Neural cell (in vitro differentiated cells): Measurements from ENCODE around the gene NTN3. TPM values are rescaled to one million over a fixed set of nuclear protein-coding genes. Genes with fewer than 3 reads are reported as not detected.

Experiments used
- H2AFZ ChIP-seq: fragments of 200-600, 300-800 bp; sonication (generic), shearing (Covaris generic); 2 replicates; pipeline ENCODE4 v1.6.0; 2014; ENCODE audit warnings: low read depth, mild to moderate bottlenecking, antibody characterized with exemption, low read length, moderate library complexity
- H3F3A ChIP-seq: fragments of 200-600 bp; shearing (Covaris generic); 2 replicates; pipeline ENCODE4 v1.6.1; 2016; ENCODE audit warnings: mild to moderate bottlenecking, moderate library complexity, mixed read lengths, antibody characterized with exemption, low read length; ENCODE audit not compliant: insufficient read depth, poor library complexity, severe bottlenecking
- H3K27ac ChIP-seq: fragments of 200-600, 300-800 bp; sonication (generic), shearing (Covaris generic); 2 replicates; pipeline ENCODE4 v1.5.1; 2014; ENCODE audit warnings: mild to moderate bottlenecking, low read length, moderate library complexity
- H3K27me3 ChIP-seq: fragments of 300-800, 200-600 bp; sonication (generic), shearing (Covaris generic); 2 replicates; pipeline ENCODE4 v1.6.0; 2014; ENCODE audit warnings: mild to moderate bottlenecking, low read depth, low read length, moderate library complexity; ENCODE audit not compliant: insufficient read depth
- H3K36me3 ChIP-seq: fragments of 300-800, 200-600 bp; sonication (generic), shearing (Covaris generic); 2 replicates; pipeline ENCODE4 v1.5.1; 2014; ENCODE audit warnings: mild to moderate bottlenecking, antibody characterized with exemption, low read length, moderate library complexity; ENCODE audit not compliant: insufficient read depth
- H3K4me2 ChIP-seq: fragments of 300-800, 200-600 bp; sonication (generic), shearing (Covaris generic); 2 replicates; pipeline ENCODE4 v1.6.0; 2014; ENCODE audit warnings: mild to moderate bottlenecking, low read length
- H3K4me3 ChIP-seq: fragments of 300-800, 200-600 bp; sonication (generic), shearing (Covaris generic); 2 replicates; pipeline ENCODE4 v1.5.1; 2014; ENCODE audit warnings: mild to moderate bottlenecking, low read length, moderate library complexity
- H3K79me2 ChIP-seq: fragments of 200-600 bp; shearing (Covaris generic); replicated peaks from 2 replicates; pipeline ENCODE4 v1.6.0; 2014; ENCODE audit warnings: mild to moderate bottlenecking, low read length, moderate library complexity; ENCODE audit not compliant: insufficient read depth
- H3K9ac ChIP-seq: fragments of 300-800, 200-600 bp; sonication (generic), shearing (Covaris generic); 2 replicates; pipeline ENCODE4 v1.6.1; 2016; ENCODE audit warnings: mild to moderate bottlenecking, low read length, mixed read lengths
- H3K9me2 ChIP-seq: fragments of 200-600 bp; shearing (Covaris generic); 2 replicates; pipeline ENCODE4 v1.6.1; 2016; ENCODE audit warnings: mild to moderate bottlenecking, low read length, mixed read lengths; ENCODE audit not compliant: insufficient read depth
- H3K9me3 ChIP-seq: fragments of 200-600, 300-800 bp; sonication (generic), shearing (Covaris generic); 2 replicates; pipeline ENCODE4 v1.6.1; 2016; ENCODE audit warnings: mild to moderate bottlenecking, mixed run types, low read length, moderate library complexity, mixed read lengths
- H4K20me1 ChIP-seq: fragments of 200-600 bp; shearing (Covaris generic); 2 replicates; pipeline ENCODE4 v1.6.1; 2016; ENCODE audit warnings: mild to moderate bottlenecking, mixed run types; ENCODE audit not compliant: insufficient read depth
- EP300 ChIP-seq: fragments of 450-650 bp; conservative IDR thresholded peaks from 2 replicates; pipeline ENCODE4 v1.6.1; 2014; ENCODE audit warnings: antibody characterized with exemption, mild to moderate bottlenecking, moderate library complexity; ENCODE audit not compliant: poor library complexity, severe bottlenecking
- EZH2 ChIP-seq: fragments of 200-600, 300-800 bp; shearing (Covaris generic), sonication (generic); IDR thresholded peaks from 2 replicates; pipeline ENCODE4 v1.6.1; 2014; ENCODE audit warnings: antibody characterized with exemption, low read length, borderline replicate concordance, mild to moderate bottlenecking; ENCODE audit not compliant: insufficient read depth, poor library complexity, severe bottlenecking
- MXI1 ChIP-seq: fragments of 450-650 bp; conservative IDR thresholded peaks from 2 replicates; pipeline ENCODE4 v1.6.1; 2014; ENCODE audit warnings: antibody characterized with exemption, mild to moderate bottlenecking; ENCODE audit not compliant: poor library complexity, severe bottlenecking
- POLR2AphosphoS5 ChIP-seq: IDR thresholded peaks from 2 replicates; pipeline ENCODE4 v1.6.1; 2012
- RAD21 ChIP-seq: fragments of 450-650 bp; conservative IDR thresholded peaks from 2 replicates; pipeline ENCODE4 v1.6.1; 2014; ENCODE audit warnings: antibody characterized with exemption, mild to moderate bottlenecking, moderate library complexity
- SMC3 ChIP-seq: fragments of 450-650 bp; conservative IDR thresholded peaks from 2 replicates; pipeline ENCODE4 v1.6.1; 2014; ENCODE audit warnings: antibody characterized with exemption, mild to moderate bottlenecking, moderate library complexity; ENCODE audit not compliant: poor library complexity
- TAF1 ChIP-seq: IDR thresholded peaks from 2 replicates; pipeline ENCODE4 v1.6.1; 2012; ENCODE audit warnings: low read depth
- polyA plus RNA-seq: library from polyadenylated mRNA; depleted of rRNA; stranded (reverse); fragments of >200 nt; gene quantifications from 2 replicates; pipeline ENCODE4 v1.2.3, GENCODE V29; 2014
- TF ChIP-seq, protein P1 (sequence below): fragments of 450-650 bp; IDR thresholded peaks from 2 replicates; pipeline ENCODE4 v1.5.1; 2014; ENCODE audit warnings: antibody characterized with exemption, mild to moderate bottlenecking, moderate library complexity; ENCODE audit not compliant: poor library complexity, severe bottlenecking
- TF ChIP-seq, protein P2 (sequence below): IDR thresholded peaks from 2 replicates; pipeline ENCODE4 v1.6.1; 2012; ENCODE audit warnings: borderline replicate concordance

NTN3 gene
- polyA plus RNA-seq, 1 donor from 2014 or later = 1.2 TPM

DNA sequence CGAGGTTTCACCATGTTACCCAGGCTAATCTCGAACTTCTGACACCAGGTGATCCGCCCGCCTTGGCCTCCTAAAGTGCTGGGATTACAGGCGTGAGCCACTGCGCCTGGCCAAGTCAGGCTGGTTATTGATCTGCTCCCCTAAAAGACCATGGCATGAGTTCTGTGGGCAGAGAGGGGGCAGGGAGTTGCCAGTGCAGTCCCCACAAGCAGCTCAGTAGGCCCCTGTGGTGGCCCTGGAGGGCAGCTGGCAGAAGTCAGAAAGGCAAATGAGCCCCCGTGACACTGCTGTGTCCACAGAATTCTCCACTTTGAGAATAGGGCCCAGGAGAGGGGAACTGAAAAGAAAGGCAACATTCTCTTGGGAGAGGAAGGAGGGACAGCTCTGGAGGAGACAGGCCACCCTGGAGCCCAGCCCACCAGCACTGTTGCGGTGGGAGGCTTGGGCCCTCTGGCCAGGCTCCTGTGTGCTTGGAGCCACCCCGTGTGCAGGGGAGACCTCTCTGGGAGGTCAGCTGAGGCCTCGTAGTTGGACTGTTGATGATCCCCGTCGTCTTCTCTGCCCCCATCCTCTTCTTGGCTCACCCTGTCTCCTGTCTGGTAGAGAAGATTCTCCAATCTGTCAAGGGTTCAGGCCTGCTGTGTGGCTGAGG is 47.0 kb downstream of the NTN3 start:
- no peaks in the 10 kb centered on the region for H3F3A ChIP-seq
- H3K36me3 ChIP-seq = no peaks in the 10 kb centered on the region
- H2AFZ ChIP-seq = no peak overlapping the region
- peaks cover 39% of the 10 kb centered on the region for H4K20me1 ChIP-seq
- no peak overlapping the region for H3K4me3 ChIP-seq
- no peak overlapping the region for H3K9ac ChIP-seq
- peaks cover 52% of the 10 kb centered on the region for H3K79me2 ChIP-seq
- TF ChIP-seq EP300 (no peak), MXI1 (no peak), SMC3 (no peak), TAF1 (no peak), EZH2 (no peak), RAD21 (no peak), POLR2AphosphoS5 (no peak)
- TF ChIP-seq, protein P1, sequence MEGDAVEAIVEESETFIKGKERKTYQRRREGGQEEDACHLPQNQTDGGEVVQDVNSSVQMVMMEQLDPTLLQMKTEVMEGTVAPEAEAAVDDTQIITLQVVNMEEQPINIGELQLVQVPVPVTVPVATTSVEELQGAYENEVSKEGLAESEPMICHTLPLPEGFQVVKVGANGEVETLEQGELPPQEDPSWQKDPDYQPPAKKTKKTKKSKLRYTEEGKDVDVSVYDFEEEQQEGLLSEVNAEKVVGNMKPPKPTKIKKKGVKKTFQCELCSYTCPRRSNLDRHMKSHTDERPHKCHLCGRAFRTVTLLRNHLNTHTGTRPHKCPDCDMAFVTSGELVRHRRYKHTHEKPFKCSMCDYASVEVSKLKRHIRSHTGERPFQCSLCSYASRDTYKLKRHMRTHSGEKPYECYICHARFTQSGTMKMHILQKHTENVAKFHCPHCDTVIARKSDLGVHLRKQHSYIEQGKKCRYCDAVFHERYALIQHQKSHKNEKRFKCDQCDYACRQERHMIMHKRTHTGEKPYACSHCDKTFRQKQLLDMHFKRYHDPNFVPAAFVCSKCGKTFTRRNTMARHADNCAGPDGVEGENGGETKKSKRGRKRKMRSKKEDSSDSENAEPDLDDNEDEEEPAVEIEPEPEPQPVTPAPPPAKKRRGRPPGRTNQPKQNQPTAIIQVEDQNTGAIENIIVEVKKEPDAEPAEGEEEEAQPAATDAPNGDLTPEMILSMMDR = no peak
- TF ChIP-seq, protein P2, sequence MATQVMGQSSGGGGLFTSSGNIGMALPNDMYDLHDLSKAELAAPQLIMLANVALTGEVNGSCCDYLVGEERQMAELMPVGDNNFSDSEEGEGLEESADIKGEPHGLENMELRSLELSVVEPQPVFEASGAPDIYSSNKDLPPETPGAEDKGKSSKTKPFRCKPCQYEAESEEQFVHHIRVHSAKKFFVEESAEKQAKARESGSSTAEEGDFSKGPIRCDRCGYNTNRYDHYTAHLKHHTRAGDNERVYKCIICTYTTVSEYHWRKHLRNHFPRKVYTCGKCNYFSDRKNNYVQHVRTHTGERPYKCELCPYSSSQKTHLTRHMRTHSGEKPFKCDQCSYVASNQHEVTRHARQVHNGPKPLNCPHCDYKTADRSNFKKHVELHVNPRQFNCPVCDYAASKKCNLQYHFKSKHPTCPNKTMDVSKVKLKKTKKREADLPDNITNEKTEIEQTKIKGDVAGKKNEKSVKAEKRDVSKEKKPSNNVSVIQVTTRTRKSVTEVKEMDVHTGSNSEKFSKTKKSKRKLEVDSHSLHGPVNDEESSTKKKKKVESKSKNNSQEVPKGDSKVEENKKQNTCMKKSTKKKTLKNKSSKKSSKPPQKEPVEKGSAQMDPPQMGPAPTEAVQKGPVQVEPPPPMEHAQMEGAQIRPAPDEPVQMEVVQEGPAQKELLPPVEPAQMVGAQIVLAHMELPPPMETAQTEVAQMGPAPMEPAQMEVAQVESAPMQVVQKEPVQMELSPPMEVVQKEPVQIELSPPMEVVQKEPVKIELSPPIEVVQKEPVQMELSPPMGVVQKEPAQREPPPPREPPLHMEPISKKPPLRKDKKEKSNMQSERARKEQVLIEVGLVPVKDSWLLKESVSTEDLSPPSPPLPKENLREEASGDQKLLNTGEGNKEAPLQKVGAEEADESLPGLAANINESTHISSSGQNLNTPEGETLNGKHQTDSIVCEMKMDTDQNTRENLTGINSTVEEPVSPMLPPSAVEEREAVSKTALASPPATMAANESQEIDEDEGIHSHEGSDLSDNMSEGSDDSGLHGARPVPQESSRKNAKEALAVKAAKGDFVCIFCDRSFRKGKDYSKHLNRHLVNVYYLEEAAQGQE = no peak
- H3K9me2 ChIP-seq = no peaks in the 10 kb centered on the region
- no peak overlapping the region for H3K4me2 ChIP-seq
- no peaks in the 10 kb centered on the region for H3K9me3 ChIP-seq
- H3K27ac ChIP-seq = no peak overlapping the region
- no peaks in the 10 kb centered on the region for H3K27me3 ChIP-seq

DNA sequence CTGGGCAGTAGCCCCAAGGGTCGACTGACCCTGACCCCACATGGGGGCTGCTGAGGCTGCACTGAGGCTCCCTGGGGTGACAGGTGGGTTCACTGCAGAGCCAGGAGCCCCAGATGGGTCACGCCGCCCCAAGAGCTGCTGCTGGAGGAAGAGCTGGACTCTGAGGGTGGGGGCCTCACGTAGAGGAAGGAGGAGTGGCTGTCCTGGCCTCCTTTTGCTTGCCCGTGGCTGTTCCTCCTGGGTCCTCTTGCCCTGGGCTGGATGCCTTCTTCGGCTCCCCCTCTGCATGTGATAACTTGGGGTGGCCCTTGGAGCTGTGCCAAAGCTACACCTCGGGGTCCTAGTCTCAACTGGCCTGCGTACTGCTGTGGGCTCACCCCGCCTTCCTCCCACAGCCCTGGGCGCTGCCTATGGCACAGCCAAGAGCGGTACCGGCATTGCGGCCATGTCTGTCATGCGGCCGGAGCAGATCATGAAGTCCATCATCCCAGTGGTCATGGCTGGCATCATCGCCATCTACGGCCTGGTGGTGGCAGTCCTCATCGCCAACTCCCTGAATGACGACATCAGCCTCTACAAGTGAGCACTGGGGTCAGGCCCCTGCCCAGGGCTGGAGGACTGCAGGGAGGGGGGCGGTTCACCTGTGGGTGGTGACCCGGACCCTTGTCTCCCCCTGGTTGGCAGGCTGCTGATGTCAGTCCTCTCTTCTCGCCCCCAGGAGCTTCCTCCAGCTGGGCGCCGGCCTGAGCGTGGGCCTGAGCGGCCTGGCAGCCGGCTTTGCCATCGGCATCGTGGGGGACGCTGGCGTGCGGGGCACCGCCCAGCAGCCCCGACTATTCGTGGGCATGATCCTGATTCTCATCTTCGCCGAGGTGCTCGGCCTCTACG is 48.0 kb downstream of the NTN3 start:
- no peak overlapping the region for H3K9ac ChIP-seq

More for the DNA sequence above, 48.0 kb downstream of the NTN3 start:
- Histone ChIP-seq H4K20me1 (peaks cover 39% of the 10 kb centered on the region), H2AFZ (no peak overlapping the region), H3K9me3 (no peaks in the 10 kb centered on the region), H3K36me3 (no peaks in the 10 kb centered on the region), H3K4me2 (no peak overlapping the region), H3K79me2 (peaks cover 52% of the 10 kb centered on the region), H3K27ac (no peak overlapping the region), H3K9me2 (no peaks in the 10 kb centered on the region), H3F3A (no peaks in the 10 kb centered on the region), H3K4me3 (no peak overlapping the region), H3K27me3 (no peaks in the 10 kb centered on the region)
- TF ChIP-seq EP300 = no peak
- TF ChIP-seq EZH2 = no peak
- TF ChIP-seq TAF1 = no peak
